GM23338 (cell line): Measurements from ENCODE around the gene HSPA9. TPM values are rescaled to one million over a fixed set of nuclear protein-coding genes. Genes with fewer than 3 reads are reported as not detected.

Experiments used
- ATAC-seq: fragments of 200-7000 bp; cut with Tn5 transposase; 3 replicates; pipeline ENCODE4 v1.9.1; 2020
- DNase-seq: peaks from one replicate; pipeline ENCODE4 v3.0.0-alpha.2; 2015; ENCODE audit warnings: low spot score
- H2AFZ ChIP-seq: fragments of 200-600 bp; sonication (generic); 2 replicates; pipeline ENCODE4 v1.8.0; 2016; ENCODE audit warnings: antibody characterized with exemption, mild to moderate bottlenecking, moderate library complexity
- H3F3A ChIP-seq: fragments of 200-600 bp; sonication (generic); replicated peaks from 2 replicates; pipeline ENCODE4 v1.8.0; 2017; ENCODE audit warnings: antibody characterized with exemption, mixed run types, low read depth
- H3K27ac ChIP-seq: fragments of 200-600 bp; sonication (generic); 2 replicates; pipeline ENCODE4 v1.6.1; 2016; ENCODE audit warnings: low read depth
- H3K27me3 ChIP-seq: fragments of 200-600 bp; sonication (generic); 2 replicates; pipeline ENCODE4 v1.8.0; 2016; ENCODE audit warnings: mild to moderate bottlenecking, mixed run types, moderate library complexity; ENCODE audit not compliant: insufficient read depth
- H3K36me3 ChIP-seq: fragments of 200-600 bp; sonication (generic); 2 replicates; pipeline ENCODE4 v1.8.0; 2016; ENCODE audit warnings: mild to moderate bottlenecking; ENCODE audit not compliant: insufficient read depth
- H3K4me1 ChIP-seq: fragments of 200-600 bp; sonication (generic); 2 replicates; pipeline ENCODE4 v1.8.0; 2016; ENCODE audit warnings: mild to moderate bottlenecking, moderate library complexity; ENCODE audit not compliant: insufficient read depth
- H3K4me2 ChIP-seq: fragments of 200-600 bp; sonication (generic); 2 replicates; pipeline ENCODE4 v1.7.1; 2017; ENCODE audit warnings: mixed run types
- H3K4me3 ChIP-seq: fragments of 200-600 bp; sonication (generic); 2 replicates; pipeline ENCODE4 v1.6.1; 2016; ENCODE audit warnings: mixed run types
- H3K79me2 ChIP-seq: fragments of 200-600 bp; sonication (generic); replicated peaks from 2 replicates; pipeline ENCODE4 v1.8.0; 2017; ENCODE audit warnings: mild to moderate bottlenecking; ENCODE audit not compliant: insufficient read depth
- H3K9me2 ChIP-seq: fragments of 200-600 bp; sonication (generic); 2 replicates; pipeline ENCODE4 v1.8.0; 2017; ENCODE audit not compliant: insufficient read depth
- H4K20me1 ChIP-seq: fragments of 200-600 bp; sonication (generic); replicated peaks from 2 replicates; pipeline ENCODE4 v1.8.0; 2017; ENCODE audit warnings: mild to moderate bottlenecking; ENCODE audit not compliant: insufficient read depth
- H3K27ac Mint-ChIP-seq: 2 replicates; pipeline ENCODE4 v1.8.0; 2020; ENCODE audit warnings: inconsistent platforms, mild to moderate bottlenecking, moderate library complexity, mixed read lengths
- H3K27me3 Mint-ChIP-seq: 3 replicates; pipeline ENCODE4 v1.8.0; 2022; ENCODE audit warnings: low read depth, mild to moderate bottlenecking, moderate library complexity, mixed read lengths, inconsistent platforms; ENCODE audit not compliant: insufficient read depth, poor library complexity
- H3K36me3 Mint-ChIP-seq: 3 replicates; pipeline ENCODE4 v1.8.0; 2021; ENCODE audit warnings: low read depth, mild to moderate bottlenecking, inconsistent platforms, moderate library complexity, mixed read lengths
- H3K4me1 Mint-ChIP-seq: 3 replicates; pipeline ENCODE4 v1.8.0; 2020; ENCODE audit warnings: mild to moderate bottlenecking, inconsistent platforms, mixed read lengths
- H3K4me3 Mint-ChIP-seq: 3 replicates; pipeline ENCODE4 v1.8.0; 2021; ENCODE audit warnings: moderate library complexity, mild to moderate bottlenecking, inconsistent platforms, mixed read lengths
- H3K9me3 Mint-ChIP-seq: 3 replicates; pipeline ENCODE4 v1.8.0; 2020; ENCODE audit warnings: moderate library complexity, mild to moderate bottlenecking, inconsistent platforms, mixed read lengths
- NANOG ChIP-seq: IDR thresholded peaks from 2 replicates; pipeline ENCODE4 v1.6.1; 2016; ENCODE audit warnings: antibody characterized with exemption, borderline replicate concordance
- polyA plus RNA-seq: library from polyadenylated mRNA; unstranded; fragments of >200 nt; fragmentation: Nextera tagmentation; extraction: Ambion mirVana; gene quantifications from 2 replicates; pipeline ENCODE4 v1.2.1, GENCODE V29; 2016
- total RNA-seq: library from RNA; depleted of rRNA; stranded (reverse); fragments of >200 nt; shearing (Covaris generic); gene quantifications from 2 replicates; pipeline ENCODE4 v1.2.3, GENCODE V29; 2014
- TF ChIP-seq, protein P1 (sequence below): fragments of 250-450 bp; sonication (Bioruptor Pico); IDR thresholded peaks from 2 replicates; pipeline ENCODE4 v1.5.0; 2020; ENCODE audit warnings: mild to moderate bottlenecking, moderate library complexity
- TF ChIP-seq, protein P2 (sequence below), 2 experiments: fragments of 200-600 bp in 1 of 2; sonication (generic) in 1 of 2; conservative IDR thresholded peaks; 2 replicates each; pipeline versions ENCODE4 v1.5.1 to v1.6.1; 2016 to 2017; ENCODE audit warnings: antibody characterized with exemption in 2 of 2, low read depth in 2 of 2, mild to moderate bottlenecking in 2 of 2, moderate library complexity in 1 of 2
- TF ChIP-seq, protein P3 (sequence below): IDR thresholded peaks from one replicate; pipeline ENCODE4 v1.6.1; 2018; ENCODE audit warnings: antibody characterized with exemption; ENCODE audit not compliant: unreplicated experiment

The HSPA9 gene
- total and polyA plus RNA-seq, 2 experiments from 2014 or later, result 302 to 751 TPM

DNA sequence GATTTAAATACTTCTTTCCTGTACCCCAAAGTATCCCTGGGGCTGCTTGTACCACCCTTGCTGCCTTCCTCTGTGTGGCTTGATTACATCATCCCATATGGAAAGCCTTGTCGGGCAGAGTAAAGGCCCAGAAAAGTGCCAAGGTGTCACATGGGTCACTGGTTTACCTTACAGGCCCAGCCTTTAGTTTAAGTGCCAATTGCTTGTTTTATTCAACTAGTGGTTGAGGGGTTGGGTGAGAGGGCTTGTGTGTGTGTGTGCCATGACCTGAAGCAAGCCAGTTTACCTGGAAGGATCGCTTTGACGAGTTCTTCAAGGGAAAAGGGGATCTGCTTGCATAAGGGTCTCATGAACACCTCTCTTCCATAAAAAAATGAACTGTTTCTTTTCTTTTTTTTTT lies 7.8 kb upstream of the HSPA9 start (continued):
- TF ChIP-seq, protein P1, sequence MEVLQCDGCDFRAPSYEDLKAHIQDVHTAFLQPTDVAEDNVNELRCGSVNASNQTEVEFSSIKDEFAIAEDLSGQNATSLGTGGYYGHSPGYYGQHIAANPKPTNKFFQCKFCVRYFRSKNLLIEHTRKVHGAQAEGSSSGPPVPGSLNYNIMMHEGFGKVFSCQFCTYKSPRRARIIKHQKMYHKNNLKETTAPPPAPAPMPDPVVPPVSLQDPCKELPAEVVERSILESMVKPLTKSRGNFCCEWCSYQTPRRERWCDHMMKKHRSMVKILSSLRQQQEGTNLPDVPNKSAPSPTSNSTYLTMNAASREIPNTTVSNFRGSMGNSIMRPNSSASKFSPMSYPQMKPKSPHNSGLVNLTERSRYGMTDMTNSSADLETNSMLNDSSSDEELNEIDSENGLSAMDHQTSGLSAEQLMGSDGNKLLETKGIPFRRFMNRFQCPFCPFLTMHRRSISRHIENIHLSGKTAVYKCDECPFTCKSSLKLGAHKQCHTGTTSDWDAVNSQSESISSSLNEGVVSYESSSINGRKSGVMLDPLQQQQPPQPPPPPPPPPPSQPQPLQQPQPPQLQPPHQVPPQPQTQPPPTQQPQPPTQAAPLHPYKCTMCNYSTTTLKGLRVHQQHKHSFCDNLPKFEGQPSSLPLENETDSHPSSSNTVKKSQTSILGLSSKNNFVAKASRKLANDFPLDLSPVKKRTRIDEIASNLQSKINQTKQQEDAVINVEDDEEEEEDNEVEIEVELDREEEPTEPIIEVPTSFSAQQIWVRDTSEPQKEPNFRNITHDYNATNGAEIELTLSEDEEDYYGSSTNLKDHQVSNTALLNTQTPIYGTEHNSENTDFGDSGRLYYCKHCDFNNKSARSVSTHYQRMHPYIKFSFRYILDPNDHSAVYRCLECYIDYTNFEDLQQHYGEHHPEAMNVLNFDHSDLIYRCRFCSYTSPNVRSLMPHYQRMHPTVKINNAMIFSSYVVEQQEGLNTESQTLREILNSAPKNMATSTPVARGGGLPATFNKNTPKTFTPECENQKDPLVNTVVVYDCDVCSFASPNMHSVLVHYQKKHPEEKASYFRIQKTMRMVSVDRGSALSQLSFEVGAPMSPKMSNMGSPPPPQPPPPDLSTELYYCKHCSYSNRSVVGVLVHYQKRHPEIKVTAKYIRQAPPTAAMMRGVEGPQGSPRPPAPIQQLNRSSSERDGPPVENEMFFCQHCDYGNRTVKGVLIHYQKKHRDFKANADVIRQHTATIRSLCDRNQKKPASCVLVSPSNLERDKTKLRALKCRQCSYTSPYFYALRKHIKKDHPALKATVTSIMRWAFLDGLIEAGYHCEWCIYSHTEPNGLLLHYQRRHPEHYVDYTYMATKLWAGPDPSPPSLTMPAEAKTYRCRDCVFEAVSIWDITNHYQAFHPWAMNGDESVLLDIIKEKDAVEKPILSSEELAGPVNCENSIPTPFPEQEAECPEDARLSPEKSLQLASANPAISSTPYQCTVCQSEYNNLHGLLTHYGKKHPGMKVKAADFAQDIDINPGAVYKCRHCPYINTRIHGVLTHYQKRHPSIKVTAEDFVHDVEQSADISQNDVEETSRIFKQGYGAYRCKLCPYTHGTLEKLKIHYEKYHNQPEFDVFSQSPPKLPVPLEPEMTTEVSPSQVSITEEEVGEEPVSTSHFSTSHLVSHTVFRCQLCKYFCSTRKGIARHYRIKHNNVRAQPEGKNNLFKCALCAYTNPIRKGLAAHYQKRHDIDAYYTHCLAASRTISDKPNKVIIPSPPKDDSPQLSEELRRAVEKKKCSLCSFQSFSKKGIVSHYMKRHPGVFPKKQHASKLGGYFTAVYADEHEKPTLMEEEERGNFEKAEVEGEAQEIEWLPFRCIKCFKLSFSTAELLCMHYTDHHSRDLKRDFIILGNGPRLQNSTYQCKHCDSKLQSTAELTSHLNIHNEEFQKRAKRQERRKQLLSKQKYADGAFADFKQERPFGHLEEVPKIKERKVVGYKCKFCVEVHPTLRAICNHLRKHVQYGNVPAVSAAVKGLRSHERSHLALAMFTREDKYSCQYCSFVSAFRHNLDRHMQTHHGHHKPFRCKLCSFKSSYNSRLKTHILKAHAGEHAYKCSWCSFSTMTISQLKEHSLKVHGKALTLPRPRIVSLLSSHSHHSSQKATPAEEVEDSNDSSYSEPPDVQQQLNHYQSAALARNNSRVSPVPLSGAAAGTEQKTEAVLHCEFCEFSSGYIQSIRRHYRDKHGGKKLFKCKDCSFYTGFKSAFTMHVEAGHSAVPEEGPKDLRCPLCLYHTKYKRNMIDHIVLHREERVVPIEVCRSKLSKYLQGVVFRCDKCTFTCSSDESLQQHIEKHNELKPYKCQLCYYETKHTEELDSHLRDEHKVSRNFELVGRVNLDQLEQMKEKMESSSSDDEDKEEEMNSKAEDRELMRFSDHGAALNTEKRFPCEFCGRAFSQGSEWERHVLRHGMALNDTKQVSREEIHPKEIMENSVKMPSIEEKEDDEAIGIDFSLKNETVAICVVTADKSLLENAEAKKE (CRISPR knock-in tag), result no peak
- TF ChIP-seq, protein P2, sequence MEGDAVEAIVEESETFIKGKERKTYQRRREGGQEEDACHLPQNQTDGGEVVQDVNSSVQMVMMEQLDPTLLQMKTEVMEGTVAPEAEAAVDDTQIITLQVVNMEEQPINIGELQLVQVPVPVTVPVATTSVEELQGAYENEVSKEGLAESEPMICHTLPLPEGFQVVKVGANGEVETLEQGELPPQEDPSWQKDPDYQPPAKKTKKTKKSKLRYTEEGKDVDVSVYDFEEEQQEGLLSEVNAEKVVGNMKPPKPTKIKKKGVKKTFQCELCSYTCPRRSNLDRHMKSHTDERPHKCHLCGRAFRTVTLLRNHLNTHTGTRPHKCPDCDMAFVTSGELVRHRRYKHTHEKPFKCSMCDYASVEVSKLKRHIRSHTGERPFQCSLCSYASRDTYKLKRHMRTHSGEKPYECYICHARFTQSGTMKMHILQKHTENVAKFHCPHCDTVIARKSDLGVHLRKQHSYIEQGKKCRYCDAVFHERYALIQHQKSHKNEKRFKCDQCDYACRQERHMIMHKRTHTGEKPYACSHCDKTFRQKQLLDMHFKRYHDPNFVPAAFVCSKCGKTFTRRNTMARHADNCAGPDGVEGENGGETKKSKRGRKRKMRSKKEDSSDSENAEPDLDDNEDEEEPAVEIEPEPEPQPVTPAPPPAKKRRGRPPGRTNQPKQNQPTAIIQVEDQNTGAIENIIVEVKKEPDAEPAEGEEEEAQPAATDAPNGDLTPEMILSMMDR (conservative IDR thresholded peaks at IDR 0.05; ENCODE audit: low read depth in 2 of 2), result no peak

DNA sequence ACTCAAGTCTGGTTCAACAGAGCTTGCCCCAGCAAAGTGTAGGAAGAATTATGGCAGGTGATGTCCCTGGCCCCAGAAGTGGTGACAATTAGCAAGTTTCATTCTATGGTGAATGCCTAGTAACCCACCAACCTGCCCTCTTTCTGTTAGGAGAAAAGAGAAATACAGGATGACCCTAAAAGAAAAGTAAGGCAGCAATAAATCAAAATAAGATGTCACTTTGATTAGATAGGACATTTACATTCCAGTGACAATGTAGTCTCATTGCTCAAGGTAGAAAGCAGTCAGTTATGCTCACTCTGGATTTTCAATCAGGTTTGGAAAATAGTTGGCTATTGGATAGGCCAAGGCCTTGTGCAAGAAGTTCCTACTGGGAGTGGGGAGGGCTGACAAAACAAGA lies 5.6 kb upstream of the HSPA9 start:
- Histone ChIP-seq H3K79me2 (no peaks in the 10 kb centered on the region), H3K27me3 (no peaks in the 10 kb centered on the region), H3K4me2 (no peak overlapping the region), H3K4me3 (no peak overlapping the region), H3K36me3 (no peaks in the 10 kb centered on the region), H3K9me2 (no peaks in the 10 kb centered on the region), H2AFZ (no peak overlapping the region), H3K27ac (no peak overlapping the region), H4K20me1 (no peaks in the 10 kb centered on the region), H3F3A (0 out of 2 replicates have a peak, but pooled peaks cover 8% of the 10 kb centered on the region), H3K4me1 (no peaks in the 10 kb centered on the region)
- H3K27me3 Mint-ChIP-seq, result peaks cover 7% of the 10 kb centered on the region
- ATAC-seq, result no peak
- no peak overlapping the region for H3K27ac Mint-ChIP-seq
- peaks cover 4% of the 10 kb centered on the region; the same call in 1 of the 3 replicates for H3K9me3 Mint-ChIP-seq
- H3K4me3 Mint-ChIP-seq, result no peak overlapping the region
- DNase-seq, result no peak
- peaks cover 6% of the 10 kb centered on the region for H3K4me1 Mint-ChIP-seq
- H3K36me3 Mint-ChIP-seq, result peaks cover 6% of the 10 kb centered on the region; the same call in 1 of the 3 replicates
- no peak for TF ChIP-seq NANOG
- TF ChIP-seq, protein P3, sequence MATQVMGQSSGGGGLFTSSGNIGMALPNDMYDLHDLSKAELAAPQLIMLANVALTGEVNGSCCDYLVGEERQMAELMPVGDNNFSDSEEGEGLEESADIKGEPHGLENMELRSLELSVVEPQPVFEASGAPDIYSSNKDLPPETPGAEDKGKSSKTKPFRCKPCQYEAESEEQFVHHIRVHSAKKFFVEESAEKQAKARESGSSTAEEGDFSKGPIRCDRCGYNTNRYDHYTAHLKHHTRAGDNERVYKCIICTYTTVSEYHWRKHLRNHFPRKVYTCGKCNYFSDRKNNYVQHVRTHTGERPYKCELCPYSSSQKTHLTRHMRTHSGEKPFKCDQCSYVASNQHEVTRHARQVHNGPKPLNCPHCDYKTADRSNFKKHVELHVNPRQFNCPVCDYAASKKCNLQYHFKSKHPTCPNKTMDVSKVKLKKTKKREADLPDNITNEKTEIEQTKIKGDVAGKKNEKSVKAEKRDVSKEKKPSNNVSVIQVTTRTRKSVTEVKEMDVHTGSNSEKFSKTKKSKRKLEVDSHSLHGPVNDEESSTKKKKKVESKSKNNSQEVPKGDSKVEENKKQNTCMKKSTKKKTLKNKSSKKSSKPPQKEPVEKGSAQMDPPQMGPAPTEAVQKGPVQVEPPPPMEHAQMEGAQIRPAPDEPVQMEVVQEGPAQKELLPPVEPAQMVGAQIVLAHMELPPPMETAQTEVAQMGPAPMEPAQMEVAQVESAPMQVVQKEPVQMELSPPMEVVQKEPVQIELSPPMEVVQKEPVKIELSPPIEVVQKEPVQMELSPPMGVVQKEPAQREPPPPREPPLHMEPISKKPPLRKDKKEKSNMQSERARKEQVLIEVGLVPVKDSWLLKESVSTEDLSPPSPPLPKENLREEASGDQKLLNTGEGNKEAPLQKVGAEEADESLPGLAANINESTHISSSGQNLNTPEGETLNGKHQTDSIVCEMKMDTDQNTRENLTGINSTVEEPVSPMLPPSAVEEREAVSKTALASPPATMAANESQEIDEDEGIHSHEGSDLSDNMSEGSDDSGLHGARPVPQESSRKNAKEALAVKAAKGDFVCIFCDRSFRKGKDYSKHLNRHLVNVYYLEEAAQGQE, result no peak
